Epithelial cell of esophagus (primary cell): ENCODE data around the gene XCL2.
"Not testable (repeated sequence)": the region's sequence is repeated elsewhere in the genome, so short reads cannot be mapped to it uniquely, and the experiment has no call there.

Experiments used
- DNase-seq: peaks from one replicate; pipeline ENCODE4 v3.0.0; 2010; ENCODE audit warnings: low read depth
- H3K4me3 ChIP-seq: 2 replicates; pipeline ENCODE4 v1.5.1; 2011; ENCODE audit warnings: mild to moderate bottlenecking, low read length, control low read depth
- CTCF ChIP-seq: IDR thresholded peaks from 2 replicates; pipeline ENCODE4 v1.5.1; 2011; ENCODE audit warnings: low read depth, mild to moderate bottlenecking, low read length, control low read depth, inconsistent platforms; ENCODE audit not compliant: insufficient read depth; ENCODE audit errors: missing control alignments

Gene XCL2

GRCh38 chr1:168543840-168544498, at the start of gene XCL2:
Gene XCL2, minus strand, starts transcription at chr1:168543997. Its CDS starts 33 bp downstream, at chr1:168543964.
- H3K4me3 ChIP-seq, DNase-seq: not testable (repeated sequence)

- H3K4me3 ChIP-seq: no peak overlapping the region
- TF ChIP-seq CTCF: no peak
- DNase-seq: no peak
Observed at GRCh38 chr1:168591641-168592250, 47.9 kb upstream of the XCL2 start.

GRCh38 chr1:168591066-168591465, 47.3 kb upstream of the XCL2 start:
- DNase-seq: no peak
- H3K4me3 ChIP-seq: no peak overlapping the region
- TF ChIP-seq CTCF: no peak

- H3K4me3 ChIP-seq: no peak overlapping the region
- TF ChIP-seq CTCF: no peak
Observed at GRCh38 chr1:168589167-168589566, 45.4 kb upstream of the XCL2 start.

GRCh38 chr1:168585937-168586336, 42.1 kb upstream of the XCL2 start:
- no peak for TF ChIP-seq CTCF
- peak; percentile 44 for DNase-seq
- H3K4me3 ChIP-seq: no peak overlapping the region

More at GRCh38 chr1:168589167-168589566, 45.4 kb upstream of the XCL2 start:
- DNase-seq: no peak

- no peak for TF ChIP-seq CTCF
Observed at GRCh38 chr1:168585191-168585590, 41.4 kb upstream of the XCL2 start.

GRCh38 chr1:168583571-168583970, 39.8 kb upstream of the XCL2 start:
- DNase-seq: peak; percentile 62
- no peak overlapping the region for H3K4me3 ChIP-seq
- no peak for TF ChIP-seq CTCF

More at GRCh38 chr1:168585191-168585590, 41.4 kb upstream of the XCL2 start:
- H3K4me3 ChIP-seq: no peak overlapping the region
- peak; percentile 51 for DNase-seq
